NCI-H2029 (cell line): ENCODE data around the gene PEPD.

Source experiments
- DNase-seq: peaks from one replicate; lab custom pipeline; 2025; lab: John Stamatoyannopoulos, UW

Gene PEPD

DNA sequence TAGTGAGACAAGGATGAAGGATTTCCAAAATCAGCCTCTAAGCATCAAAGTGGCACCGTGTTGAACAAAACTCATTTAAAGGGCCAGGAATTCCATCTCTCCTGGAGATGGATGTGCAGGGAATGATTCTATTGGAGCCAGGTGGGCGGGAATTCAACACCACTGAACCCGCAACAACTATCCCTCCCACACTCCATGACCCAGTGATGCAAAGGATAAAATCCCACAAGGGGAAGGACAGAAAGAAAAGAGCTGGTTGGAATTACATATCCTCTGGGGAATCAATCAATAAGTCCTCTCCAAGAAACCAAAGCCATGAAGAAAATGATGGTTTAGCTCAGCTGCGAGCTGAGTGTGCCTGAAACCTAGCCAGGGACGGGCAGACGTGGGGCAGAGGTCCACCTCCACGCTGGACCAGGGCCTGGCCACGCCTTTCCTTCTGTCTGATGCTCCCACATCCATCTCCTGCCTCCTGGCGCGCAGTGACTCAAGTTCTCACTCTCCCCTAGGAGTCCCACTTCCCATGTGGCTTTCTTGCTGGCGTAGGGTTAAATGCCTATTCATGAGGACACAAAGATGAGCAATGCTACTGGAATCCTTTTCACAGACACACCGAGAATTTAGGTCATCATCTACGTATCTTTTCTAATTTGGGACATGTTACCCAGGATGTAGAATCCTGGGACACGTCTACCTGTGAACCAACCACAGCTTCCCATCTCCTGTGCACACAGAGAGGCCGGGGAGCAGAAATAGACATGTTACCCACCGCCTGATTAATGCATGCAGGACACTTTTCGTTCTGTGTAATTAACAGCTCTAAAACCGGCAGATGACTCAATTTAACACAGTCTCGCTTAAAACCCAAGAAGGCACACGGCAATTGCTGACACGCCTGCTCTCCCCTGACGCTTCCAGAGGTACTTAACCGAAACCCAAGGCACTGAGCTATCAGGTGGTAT lies 48.6 kb downstream of the PEPD start:
- DNase-seq, result no peak

DNA sequence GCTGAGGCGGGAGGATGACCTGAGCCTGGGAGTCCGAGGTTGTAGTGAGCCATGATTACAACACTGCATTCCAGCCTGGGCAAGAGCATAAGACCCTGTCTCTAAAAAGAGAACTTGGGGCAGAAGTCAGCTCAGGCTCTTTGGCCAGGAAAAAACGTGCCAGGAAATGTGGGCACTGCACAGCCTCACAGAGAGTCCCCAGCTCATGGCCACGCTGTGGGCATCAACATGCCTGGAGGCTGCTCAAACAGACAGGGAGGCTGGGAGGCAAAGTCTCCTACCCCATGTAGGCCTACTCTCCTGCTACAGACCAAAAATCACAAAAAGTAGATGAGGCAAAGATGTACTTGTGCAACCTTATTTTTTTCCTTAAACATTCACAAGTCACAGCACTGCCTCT lies 49.4 kb downstream of the PEPD start:
- DNase-seq, result no peak

DNA sequence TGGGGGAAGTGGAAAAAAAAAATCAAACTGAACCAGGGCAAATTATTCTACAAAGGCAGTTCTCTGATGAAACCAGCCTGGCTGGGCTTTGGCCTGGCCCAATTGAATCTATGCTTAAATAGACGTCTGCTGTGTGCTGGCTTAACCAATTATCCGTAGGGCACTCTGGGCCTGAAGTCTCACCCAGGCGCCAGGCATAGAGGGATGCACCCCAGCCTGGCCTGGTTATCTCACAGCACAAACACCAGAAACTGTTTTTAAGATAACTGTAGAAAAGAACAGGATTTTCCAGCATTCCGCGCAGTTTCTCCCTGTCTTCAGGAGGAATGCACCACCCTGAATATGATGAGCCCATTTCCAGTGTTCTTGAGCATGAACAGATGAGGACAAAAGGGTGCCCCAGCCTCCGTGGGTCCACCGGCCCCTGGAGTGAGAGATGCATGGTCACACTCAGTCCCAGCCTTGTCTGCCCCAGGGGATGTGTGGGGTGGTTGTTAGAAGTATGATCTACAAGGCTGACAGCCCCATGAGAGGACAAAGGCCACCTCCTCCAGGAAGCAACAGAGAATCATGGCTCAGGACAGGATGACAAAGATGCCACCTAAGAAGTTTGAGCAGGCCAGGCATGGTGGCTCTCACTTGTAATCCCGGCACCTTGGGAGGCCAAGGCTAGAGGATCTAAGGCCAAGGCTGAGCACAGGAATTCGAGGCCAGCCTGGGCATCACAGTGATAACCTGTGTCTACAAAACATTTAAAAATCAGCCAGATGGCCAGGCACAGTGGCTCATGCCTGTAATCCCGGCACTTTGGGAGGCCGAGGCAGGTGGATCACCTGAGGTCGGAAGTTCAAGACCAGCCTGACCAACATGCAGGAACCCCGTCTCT lies 50.2 kb downstream of the PEPD start:
- no peak for DNase-seq

DNA sequence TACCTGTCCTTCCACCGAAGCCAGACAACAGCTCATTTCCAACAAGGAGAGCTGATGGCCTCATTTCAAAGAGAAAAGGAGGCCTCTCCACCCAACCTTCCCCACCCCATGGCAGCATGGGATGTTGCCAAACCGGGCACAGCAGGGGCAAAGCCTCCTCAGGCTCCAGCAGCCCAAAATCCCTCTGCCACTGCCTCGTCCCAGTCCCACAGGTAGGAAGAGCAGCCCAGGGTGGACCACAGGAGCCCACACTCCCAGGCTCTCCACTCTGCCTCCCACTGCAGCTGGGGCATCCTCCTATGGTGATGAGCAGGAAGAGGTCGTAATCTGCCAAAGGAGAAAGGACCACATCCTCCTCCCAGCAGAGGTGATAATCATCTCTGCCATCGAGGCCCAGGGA lies 50.9 kb downstream of the PEPD start:
- DNase-seq, result no peak

DNA sequence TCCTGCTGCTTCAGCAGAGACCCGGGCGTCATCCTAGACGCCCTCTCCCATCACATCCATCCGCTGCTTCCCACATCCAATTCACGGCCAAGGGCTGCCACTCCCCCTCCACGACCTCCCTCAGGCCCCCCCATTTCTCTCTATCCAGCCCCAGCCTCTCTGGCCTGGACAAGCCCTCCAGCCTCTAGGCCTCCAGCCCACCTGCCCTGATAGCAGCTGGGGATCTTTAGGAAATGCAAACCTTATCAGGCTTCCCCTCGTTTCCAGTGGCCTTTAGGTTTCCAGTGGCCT lies 51.6 kb downstream of the PEPD start:
- DNase-seq, result no peak

DNA sequence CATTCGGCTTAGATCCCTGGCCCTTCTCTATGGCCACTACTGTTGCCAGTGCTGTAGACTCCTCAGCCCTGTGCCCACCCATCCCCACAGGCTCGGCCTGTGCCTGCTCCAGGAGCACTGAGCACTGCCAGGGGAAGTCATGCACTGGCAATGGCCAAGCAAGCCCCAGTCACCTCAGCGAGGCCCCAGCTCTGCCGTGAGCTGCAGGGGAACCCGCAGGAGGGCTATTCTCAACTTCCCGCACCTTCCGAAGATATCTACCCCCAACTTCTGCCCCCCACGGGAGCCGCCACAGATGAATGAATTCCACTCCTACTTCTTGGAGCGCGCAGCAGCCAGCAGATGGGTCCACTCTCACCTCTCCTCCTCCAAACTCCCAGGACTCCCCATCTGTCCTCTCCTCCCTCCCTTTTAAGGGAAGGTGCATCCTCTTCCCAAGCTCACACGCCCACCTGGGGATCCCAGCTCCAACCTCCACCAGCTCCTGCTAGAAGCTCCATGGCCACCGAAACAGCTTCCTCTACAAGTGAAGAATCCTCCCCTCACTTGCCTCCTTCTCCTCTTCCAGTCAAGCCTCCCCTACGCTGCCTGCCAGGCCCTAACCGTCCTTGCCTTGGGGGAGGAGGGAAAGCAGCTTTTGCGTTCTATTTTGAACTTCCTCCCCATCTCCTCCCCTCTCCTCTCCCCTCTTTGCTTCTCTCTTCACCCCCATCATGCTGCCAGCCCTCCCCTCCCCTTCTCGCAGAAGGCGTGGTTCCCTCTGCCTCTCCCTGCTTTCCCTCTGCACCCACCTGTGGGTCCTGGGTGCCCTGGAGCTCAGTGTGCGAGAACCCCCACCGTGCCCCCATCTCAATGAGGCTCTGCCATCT lies 52.2 kb downstream of the PEPD start:
- no peak for DNase-seq

DNA sequence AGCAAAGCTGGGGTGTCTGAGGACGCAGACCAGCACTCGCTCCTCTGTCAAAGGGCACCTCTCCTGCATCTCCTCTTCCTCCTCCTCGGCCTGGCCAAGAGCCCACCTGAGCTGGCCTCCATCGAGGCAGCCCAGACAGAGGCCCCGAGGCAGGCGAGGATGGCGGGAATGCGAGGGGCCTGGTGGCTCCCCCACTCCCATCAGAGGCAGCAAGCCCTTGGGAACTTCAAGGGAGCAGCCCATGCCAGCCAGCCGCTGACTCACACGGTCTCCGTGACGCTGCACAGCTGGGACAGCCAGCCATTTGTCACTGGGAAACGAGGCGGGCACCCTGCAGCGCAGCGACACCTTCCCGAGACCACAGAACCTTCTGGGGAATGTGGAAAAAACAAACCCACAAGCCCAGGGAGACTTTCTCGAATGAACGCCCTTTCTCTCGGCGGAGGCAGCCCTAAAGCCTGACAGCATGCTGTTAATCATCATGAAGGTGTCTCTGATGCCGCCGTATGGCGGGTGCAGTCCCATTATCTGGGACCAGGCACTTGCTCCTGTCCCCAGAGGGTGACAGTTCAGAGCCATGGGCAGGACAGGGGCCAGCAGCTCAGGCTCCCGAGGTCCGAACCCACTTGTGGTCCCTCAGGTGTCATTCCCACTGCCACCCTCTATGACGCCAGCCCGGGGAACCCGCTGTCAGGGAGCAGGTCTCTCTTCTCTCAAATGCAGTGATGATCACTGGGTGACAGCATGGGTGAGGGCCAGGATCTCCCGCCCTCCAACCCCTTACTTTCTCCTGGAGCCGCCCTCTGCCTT lies 53.0 kb downstream of the PEPD start:
- DNase-seq, result no peak

DNA sequence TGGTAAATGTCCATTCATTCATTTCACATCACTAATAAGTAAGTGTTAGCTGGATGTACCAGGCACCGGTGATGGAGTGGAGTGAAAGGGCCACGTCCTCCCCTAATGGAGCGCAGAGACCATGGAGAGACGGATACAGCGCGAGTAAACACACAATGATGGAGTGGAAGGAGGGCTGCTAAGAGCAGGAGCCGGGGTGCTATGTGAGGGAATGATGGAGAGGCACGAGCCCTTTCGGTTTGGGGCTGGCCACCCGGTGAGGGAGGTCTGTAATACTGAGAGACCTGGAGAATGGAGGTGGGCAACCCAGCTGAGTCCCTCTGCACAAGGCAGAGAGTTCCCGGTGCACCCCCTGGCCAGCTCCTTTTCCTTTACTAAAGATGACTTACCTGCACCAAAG lies 53.7 kb downstream of the PEPD start:
- DNase-seq, result no peak

DNA sequence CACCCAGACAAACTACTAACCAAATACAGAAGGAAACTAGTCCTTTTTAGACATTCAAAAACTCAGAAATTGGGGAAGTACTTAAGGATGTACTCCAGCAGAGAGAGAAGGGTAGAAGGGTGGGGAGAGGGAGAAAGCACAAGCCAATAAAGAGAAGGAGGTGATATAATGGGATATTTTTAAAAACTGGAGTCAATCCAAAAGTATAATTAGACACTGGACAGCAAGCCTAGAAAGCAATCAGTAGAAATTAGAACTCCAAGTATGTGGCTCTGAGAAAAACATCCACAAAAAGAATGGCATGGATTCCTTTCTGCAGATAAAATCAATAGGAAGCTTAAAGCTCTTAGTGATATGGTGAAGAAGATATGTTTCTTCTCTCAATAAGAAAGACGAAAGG lies 55.8 kb downstream of the PEPD start:
- DNase-seq, result no peak

DNA sequence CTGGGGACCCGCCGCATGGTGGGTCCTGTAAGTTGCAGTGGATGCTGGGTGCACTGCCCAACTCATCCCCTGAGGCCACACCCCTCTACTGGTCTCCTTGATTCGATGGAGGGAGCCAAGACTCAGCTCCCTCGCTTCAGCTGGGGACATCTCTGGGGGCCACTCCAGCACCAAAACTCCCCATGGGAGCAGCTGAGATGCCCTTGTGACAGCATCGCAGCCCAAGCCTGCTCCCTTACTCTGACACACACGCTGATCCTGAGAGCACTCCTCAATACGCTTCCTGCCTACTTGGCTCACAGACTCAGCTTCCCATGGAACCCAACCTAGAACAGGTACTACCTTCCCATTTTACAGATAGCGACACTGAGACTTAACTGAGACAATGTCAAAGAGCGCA lies 56.2 kb downstream of the PEPD start:
- DNase-seq, result no peak

DNA sequence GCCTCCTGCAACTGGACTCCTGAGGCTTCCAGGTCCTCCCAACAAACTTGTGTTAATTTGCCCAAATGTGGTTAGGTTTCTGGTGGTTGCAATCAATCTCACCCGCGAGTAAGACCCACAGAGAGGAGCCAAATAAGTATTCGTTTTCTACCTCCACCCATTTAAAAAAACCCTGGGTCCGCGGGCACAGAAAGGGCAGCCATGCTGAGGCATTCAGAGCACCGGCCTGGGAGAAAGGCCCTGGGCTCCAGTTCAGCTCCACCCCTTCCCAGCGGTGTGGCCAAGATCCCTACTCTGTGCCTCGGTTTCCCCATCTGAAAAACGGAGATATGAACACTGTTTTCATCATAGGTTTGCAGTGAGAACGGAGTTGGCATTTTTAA lies 56.9 kb downstream of the PEPD start:
- no peak for DNase-seq

DNA sequence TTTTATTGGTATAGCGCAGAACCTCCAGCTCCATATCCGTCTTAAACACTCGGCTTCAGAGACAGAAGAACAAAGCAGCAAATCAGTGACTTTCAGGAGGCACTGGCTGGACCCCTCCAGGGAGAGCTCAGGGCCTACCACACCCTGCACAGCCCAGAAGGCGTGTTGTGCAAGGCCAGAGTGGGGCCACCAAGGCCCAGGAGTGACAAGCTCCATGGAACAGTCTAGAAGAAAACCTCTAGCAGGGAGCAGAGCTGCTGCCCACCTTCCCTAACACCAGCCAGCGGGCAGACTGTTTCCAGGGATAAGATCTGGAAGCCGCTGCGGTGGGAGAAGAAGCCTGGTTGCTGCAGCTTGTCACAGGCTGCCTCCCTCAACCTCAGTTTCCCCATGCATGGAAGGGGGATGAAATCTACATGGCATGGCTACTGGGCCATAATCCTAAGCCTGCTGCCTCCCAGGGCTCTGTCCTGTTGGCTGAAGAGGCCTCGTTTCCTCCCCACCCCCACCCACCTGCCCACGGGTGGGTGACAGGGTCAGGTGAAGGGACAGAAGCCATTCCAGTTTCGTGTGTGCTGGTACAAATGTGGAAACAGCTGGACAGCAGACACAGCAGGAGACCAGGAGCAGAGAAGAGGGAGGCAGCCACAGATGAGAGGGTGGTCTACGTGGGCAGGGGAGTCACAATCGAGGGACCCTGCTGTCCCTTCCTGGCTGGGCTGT lies 57.4 kb downstream of the PEPD start:
- no peak for DNase-seq

DNA sequence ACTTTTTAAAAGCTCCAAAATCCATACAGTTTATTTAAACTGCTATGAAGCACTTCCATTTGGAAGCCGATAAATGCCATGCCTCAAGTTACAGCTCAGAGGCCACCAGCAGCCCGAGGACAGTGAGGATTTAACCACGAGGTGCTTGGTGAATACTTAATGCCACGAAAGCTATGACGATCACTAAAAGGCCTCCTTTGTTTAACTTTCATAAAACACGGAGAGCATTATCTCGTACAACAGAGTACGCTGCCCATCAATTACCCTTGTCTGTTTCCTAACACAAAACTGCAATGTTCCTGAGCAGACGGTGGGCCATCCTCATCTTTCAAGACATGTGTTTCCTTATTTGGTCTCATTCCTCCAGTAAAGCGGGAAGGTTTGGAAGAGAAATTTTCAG lies 58.4 kb downstream of the PEPD start:
- DNase-seq, result no peak

DNA sequence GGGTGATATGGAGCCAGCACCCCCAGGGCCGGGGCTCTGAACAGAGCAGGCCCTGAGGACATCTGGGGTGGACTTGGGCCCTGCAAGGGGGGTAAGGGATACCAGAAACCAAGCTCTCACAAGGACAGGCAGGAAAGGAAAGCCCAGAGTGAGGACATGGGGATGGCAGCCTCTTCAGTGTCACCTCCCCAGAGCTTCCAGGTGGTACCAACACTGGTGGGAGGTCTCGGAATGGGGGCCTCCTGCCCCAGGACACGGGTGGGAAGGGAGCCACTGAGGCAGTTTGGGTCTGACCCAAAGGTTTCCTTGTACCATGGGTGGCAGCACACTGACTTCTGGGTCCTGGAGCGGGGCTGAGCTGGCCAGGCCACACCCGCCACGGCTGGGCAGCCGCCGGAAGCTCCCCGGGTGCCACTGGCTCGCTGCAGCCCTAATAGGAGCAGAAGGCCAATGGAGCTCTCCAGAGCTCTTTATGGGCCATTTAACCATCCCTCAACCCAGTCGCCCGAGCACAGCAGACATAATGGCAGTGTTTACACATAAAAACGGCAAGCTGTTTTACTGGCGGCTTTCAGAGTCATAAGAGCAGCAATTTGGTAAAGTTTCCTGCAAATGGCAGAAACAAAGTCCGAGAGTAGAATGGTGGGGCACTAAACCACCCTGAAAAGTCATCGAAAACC lies 59.3 kb downstream of the PEPD start:
- DNase-seq, result no peak

DNA sequence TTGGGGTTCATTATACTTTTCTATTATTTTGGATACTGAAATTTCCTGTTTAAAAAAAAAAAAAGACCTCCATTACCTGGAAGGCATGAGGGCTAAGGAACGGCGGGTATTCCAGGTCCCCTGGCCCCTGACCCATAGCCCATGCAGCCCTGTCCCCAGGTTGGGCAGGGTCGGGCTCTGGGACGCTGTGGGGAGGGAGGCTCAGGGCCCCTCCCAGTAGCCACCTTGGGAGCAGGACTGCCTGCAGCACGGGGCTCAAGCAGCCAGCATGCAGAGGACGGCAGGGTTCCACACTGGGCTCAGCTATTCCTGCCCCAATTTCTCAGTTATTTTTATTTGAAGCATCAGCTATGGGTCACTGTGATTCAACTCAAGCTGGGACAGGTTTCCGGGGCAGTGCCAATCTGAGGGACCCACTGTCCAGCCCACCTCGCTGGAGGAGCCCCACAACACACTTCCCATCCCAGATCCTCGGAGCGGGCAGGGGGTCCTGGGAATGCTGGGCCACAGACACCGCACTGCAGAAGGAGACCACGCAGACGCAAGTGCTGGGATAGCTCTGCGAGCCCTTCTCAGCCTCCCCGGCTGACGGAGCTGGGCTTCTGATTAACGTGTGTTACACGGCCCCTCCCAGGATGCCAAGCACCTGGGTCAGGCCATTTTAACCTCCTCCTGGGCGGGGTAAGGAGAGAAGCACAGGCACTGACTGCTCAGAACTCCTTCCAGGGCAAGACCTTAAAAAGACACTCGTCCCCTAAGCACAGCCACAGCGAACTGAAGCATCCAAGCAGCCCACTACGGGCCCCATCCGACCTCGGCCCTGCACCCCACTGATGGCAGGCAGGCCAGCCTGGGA lies 60.1 kb downstream of the PEPD start:
- DNase-seq, result no peak

DNA sequence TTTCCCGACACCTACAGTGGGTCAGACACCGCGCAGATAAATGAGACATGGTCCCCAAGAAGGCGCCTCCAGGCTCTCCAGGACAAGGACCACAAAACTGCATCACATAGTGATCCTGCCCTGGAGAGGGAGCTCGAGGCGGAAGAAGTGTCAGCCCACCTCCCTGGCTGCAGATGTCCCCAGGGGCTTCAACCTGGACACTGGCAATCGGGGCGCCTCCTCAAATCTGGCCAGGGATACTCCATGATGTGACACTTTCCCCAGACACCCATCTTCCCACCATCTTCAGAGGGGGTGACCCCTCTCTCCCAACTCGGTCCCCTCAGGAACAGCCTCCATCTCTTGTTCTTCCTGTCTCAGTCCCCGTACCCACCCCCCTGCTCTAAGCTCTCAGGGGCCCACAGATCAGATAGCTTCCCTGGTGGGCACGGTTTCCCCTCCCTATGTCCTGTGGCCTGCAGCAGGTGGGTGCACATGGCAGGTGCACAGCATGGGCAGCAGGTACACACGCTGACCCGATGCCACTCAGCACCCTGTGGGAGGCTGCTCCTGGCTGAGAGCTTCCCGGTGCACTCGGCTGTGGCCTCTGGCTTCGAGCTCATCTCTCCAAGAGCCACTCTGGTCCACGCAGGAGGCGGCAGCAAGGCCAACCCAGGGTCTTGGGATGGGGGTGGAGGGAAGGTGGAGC lies 61.2 kb downstream of the PEPD start:
- no peak for DNase-seq

DNA sequence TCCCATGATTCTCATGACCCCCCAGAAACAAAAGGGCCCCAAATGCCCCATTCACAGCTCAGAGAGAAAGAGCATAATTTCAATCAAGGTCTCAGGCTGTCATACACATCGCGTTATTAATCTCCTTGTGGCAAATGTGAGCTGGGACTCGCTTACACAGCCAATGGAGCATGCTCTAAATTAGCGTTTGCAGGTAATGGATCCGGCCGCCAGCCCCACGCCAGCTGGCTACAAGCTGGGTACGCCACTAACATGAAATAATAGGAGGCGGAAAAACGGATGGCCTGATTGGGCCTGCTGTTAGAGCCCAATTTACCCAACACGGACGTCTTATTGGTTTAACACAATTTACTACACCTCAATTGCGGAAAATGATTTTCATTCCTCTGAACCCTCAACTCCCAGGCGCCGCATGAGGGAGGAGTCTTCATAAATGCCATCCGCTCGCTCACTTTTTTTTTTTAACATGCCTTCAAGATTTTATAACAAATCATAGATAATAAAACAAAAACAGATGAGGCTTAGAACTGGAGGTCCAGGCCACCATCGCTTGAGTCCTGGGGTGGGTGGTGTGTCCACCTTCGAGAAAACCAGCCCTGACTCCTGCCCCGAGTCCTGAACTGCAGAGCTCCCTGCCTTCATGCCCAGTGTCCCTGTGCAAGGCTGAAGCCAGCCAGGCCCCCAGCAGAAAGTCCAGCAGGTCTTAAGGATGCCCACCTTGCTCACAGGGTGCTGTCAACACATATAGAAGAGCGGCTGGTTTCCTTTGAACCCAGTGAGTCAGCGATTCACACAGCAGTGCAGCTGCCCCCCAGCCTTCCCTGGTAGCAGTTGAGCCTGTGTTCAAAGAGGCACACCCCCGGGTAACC lies 62.1 kb downstream of the PEPD start:
- DNase-seq, result no peak

DNA sequence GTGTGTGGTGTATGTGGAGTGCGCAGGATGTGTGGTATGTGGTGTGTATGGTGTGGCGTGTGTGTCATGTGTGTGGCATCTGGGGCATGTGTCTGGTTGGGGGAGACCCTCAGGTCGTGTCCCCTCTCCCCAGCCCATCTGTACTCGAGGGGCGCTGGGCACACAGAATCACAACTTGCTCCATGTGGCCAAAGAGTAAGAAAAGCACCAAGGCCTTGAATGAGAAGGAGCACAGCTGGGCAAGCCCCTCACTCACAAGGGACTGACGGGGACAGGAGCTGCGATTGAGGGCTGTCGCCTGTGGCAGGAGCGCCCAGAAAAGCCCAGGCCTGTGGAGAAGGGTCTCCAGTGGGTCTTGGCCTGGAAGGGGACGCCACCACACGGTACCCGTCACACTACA lies 62.8 kb downstream of the PEPD start:
- no peak for DNase-seq
